Muscle of leg (tissue), 11 donors: Measurements from ENCODE around the gene MFSD12. TPM values are rescaled to one million over a fixed set of nuclear protein-coding genes. Genes with fewer than 3 reads are reported as not detected.

Source experiments
- DNase-seq: peaks from one replicate; pipeline ENCODE4 v3.0.0; 2013
- H3K27ac ChIP-seq: one replicate; pipeline ENCODE4 v1.5.1; 2013; ENCODE audit warnings: mild to moderate bottlenecking, low read length, control low read depth
- H3K27me3 ChIP-seq: one replicate; pipeline ENCODE4 v1.6.1; 2013; ENCODE audit warnings: low read length; ENCODE audit not compliant: control insufficient read depth, insufficient read depth
- H3K36me3 ChIP-seq: one replicate; pipeline ENCODE4 v1.6.1; 2013; ENCODE audit warnings: low read length; ENCODE audit not compliant: control insufficient read depth, insufficient read depth
- H3K4me1 ChIP-seq: one replicate; pipeline ENCODE4 v1.6.1; 2013; ENCODE audit warnings: low read length; ENCODE audit not compliant: control insufficient read depth, insufficient read depth
- H3K4me3 ChIP-seq: one replicate; pipeline ENCODE4 v1.5.1; 2013; ENCODE audit warnings: low read length, control low read depth
- H3K9me3 ChIP-seq: replicated peaks from 2 replicates; pipeline ENCODE4 v1.6.1; 2013; ENCODE audit warnings: low read depth, low read length; ENCODE audit not compliant: control insufficient read depth
- whole genome bisulfite sequencing: methylation state at CpG from one replicate; pipeline ENCODE4 v1.1.5; 2013; ENCODE audit warnings: missing lambda C conversion rate; ENCODE audit not compliant: insufficient coverage; 5-methylcytosine and 5-hydroxymethylcytosine counted together
- polyA plus RNA-seq, 8 donors: library from polyadenylated mRNA; unstranded; fragments of 120-200 nt; gene quantifications; one replicate each; pipeline versions ENCODE4 v1.2.1 to v1.2.3, GENCODE V29; 2013; ENCODE audit warnings: inconsistent platforms in 1 of 8, low replicate concordance in 1 of 8; ENCODE audit not compliant: insufficient read length in 8 of 8, insufficient read depth in 1 of 8
- total RNA-seq: library from RNA; stranded (reverse); fragments of 120-200 nt; gene quantifications from one replicate; pipeline ENCODE4 v1.2.4, GENCODE V29; 2013

Gene MFSD12
- total and polyA plus RNA-seq, 9 donors = 15.3 to 39.7 (median 27.6) TPM

- Histone ChIP-seq H3K36me3 (peaks cover 58% of the 10 kb centered on the region), H3K27me3 (no peaks in the 10 kb centered on the region), H3K9me3 (no peaks in the 10 kb centered on the region), H3K4me1 (peaks cover 9% of the 10 kb centered on the region), H3K27ac (no peak overlapping the region), H3K4me3 (no peak overlapping the region)
- no peak for DNase-seq
- 96% methylated on average over 32 of the region's 32 CpGs for WGBS
Observed at GRCh38 chr19:3496392-3497273, 60.8 kb downstream of the MFSD12 start.

- no peak overlapping the region for H3K27ac ChIP-seq
- DNase-seq = no peak
- no peaks in the 10 kb centered on the region for H3K9me3 ChIP-seq
- H3K27me3 ChIP-seq = no peaks in the 10 kb centered on the region
- peaks cover 65% of the 10 kb centered on the region for H3K36me3 ChIP-seq
- WGBS = 93% methylated on average over 18 of the region's 18 CpGs
- H3K4me3 ChIP-seq = no peak overlapping the region
- H3K4me1 ChIP-seq = peaks cover 1% of the 10 kb centered on the region
Observed at GRCh38 chr19:3494559-3494958, 62.8 kb downstream of the MFSD12 start.

Other genes starting within 250 kb of the MFSD12 start
- 18.4 TPM for gene NFIC, start 191.0 kb downstream of the MFSD12 start, total RNA-seq
- 10 to 100 TPM; 30.9 to 54.5 (median 49.5) TPM for gene NFIC, start 191.0 kb downstream of the MFSD12 start, polyA plus RNA-seq
- gene SMIM24, start 77.1 kb downstream of the MFSD12 start, total RNA-seq = not detected
- 10 to 100 TPM in 1 of 8 donors, 1 to 10 TPM in 1, under 1 TPM in 5, not detected in 1; 0.24 to 30.7 (median 0.34) TPM for gene SMIM24, start 77.1 kb downstream of the MFSD12 start, polyA plus RNA-seq
- not detected for gene SMIM44, start 74.1 kb downstream of the MFSD12 start, total RNA-seq
- gene SMIM44, start 74.1 kb downstream of the MFSD12 start, polyA plus RNA-seq = not detected
- gene DOHH, start 56.9 kb downstream of the MFSD12 start, total RNA-seq = 6.4 TPM
- gene DOHH, start 56.9 kb downstream of the MFSD12 start, polyA plus RNA-seq = 10 to 100 TPM in 2 of 8 donors, 1 to 10 TPM in 6; 8.3 to 10.6 (median 9.7) TPM
- gene FZR1, start 51.3 kb downstream of the MFSD12 start, total RNA-seq = 20.8 TPM
- 10 to 100 TPM; 26.1 to 47.3 (median 32.2) TPM for gene FZR1, start 51.3 kb downstream of the MFSD12 start, polyA plus RNA-seq
- gene TEKTIP1, start 18.4 kb downstream of the MFSD12 start, total RNA-seq = 0.49 TPM
- 1 to 10 TPM; 2.6 to 5.2 (median 4.1) TPM for gene TEKTIP1, start 18.4 kb downstream of the MFSD12 start, polyA plus RNA-seq
- 39.9 TPM for gene HMG20B, start 15.4 kb upstream of the MFSD12 start, total RNA-seq
- gene HMG20B, start 15.4 kb upstream of the MFSD12 start, polyA plus RNA-seq = 10 to 100 TPM; 34.2 to 47.7 (median 40.8) TPM
- 0.22 TPM for gene GIPC3, start 27.9 kb upstream of the MFSD12 start, total RNA-seq
- gene GIPC3, start 27.9 kb upstream of the MFSD12 start, polyA plus RNA-seq = 1 to 10 TPM in 7 of 8 donors, under 1 TPM in 1; 0.78 to 1.7 (median 1.3) TPM
- gene TBXA2R, start 49.3 kb upstream of the MFSD12 start, total RNA-seq = 0.53 TPM
- gene TBXA2R, start 49.3 kb upstream of the MFSD12 start, polyA plus RNA-seq = 1 to 10 TPM; 1.6 to 2.8 (median 2.3) TPM
- 20.1 TPM for gene CACTIN, start 69.2 kb upstream of the MFSD12 start, total RNA-seq
- gene CACTIN, start 69.2 kb upstream of the MFSD12 start, polyA plus RNA-seq = 10 to 100 TPM; 20.2 to 24.1 (median 22.7) TPM
- gene PIP5K1C, start 142.9 kb upstream of the MFSD12 start, total RNA-seq = 8.4 TPM
- 10 to 100 TPM; 16.2 to 30.0 (median 24.0) TPM for gene PIP5K1C, start 142.9 kb upstream of the MFSD12 start, polyA plus RNA-seq
- gene TJP3, start 150.8 kb upstream of the MFSD12 start, total RNA-seq = 0.04 TPM
- gene TJP3, start 150.8 kb upstream of the MFSD12 start, polyA plus RNA-seq = 1 to 10 TPM in 2 of 8 donors, under 1 TPM in 4, not detected in 2; 0.07 to 3.4 (median 0.66) TPM
- 14.6 TPM for gene APBA3, start 204.1 kb upstream of the MFSD12 start, total RNA-seq
- 10 to 100 TPM in 7 of 8 donors, 1 to 10 TPM in 1; 9.5 to 16.9 (median 13.4) TPM for gene APBA3, start 204.1 kb upstream of the MFSD12 start, polyA plus RNA-seq
- 61.4 TPM for gene MRPL54, start 205.1 kb upstream of the MFSD12 start, total RNA-seq
- gene MRPL54, start 205.1 kb upstream of the MFSD12 start, polyA plus RNA-seq = 10 to 100 TPM; 22.6 to 33.2 (median 29.6) TPM
- 0.04 TPM for gene RAX2, start 214.6 kb upstream of the MFSD12 start, total RNA-seq
- not detected for gene RAX2, start 214.6 kb upstream of the MFSD12 start, polyA plus RNA-seq
- 0.62 TPM for gene MATK, start 228.8 kb upstream of the MFSD12 start, total RNA-seq
- gene MATK, start 228.8 kb upstream of the MFSD12 start, polyA plus RNA-seq = 1 to 10 TPM in 5 of 8 donors, under 1 TPM in 3; 0.87 to 1.9 (median 1.1) TPM